22Rv1 (cell line): ENCODE measurements around the gene C22orf39.

Experiments used
- H3K27ac ChIP-seq: fragments of 450-650 bp; 2 replicates; pipeline ENCODE4 v1.5.1; 2017
- CTCF ChIP-seq: fragments of 450-650 bp; IDR thresholded peaks from 2 replicates; pipeline ENCODE4 v1.5.1; 2017; ENCODE audit warnings: mild to moderate bottlenecking
- ZFX ChIP-seq: fragments of 450-650 bp; IDR thresholded peaks from 2 replicates; pipeline ENCODE4 v1.6.1; 2017; ENCODE audit warnings: antibody characterized with exemption, borderline replicate concordance

The C22orf39 gene

DNA sequence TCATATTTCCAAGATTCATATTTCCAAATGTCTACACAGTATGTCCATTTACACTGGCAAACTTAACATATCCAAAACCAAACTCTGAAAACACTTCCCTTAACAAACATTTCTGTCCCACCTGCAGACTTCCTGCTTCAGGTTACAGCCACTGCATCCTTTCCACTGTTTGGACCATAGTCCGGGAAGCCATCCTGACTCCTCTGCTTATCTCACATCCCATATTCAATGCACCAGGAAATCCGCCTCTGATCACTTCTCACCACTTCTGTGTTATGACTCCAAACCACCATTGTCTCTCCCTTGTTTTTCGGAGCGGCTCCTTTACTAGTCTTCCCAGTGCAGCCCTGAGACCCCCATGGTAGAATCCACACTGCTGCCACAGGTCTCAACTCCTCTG is 46.0 kb downstream of the C22orf39 start:
- H3K27ac ChIP-seq: no peak overlapping the region

GRCh38 chr22:19400881-19401280 is 46.6 kb downstream of the C22orf39 start:
- H3K27ac ChIP-seq: no peak overlapping the region
- no peak for TF ChIP-seq ZFX
- TF ChIP-seq CTCF: no peak

More for the DNA sequence above, 46.0 kb downstream of the C22orf39 start:
- no peak for TF ChIP-seq CTCF
- TF ChIP-seq ZFX: no peak

DNA sequence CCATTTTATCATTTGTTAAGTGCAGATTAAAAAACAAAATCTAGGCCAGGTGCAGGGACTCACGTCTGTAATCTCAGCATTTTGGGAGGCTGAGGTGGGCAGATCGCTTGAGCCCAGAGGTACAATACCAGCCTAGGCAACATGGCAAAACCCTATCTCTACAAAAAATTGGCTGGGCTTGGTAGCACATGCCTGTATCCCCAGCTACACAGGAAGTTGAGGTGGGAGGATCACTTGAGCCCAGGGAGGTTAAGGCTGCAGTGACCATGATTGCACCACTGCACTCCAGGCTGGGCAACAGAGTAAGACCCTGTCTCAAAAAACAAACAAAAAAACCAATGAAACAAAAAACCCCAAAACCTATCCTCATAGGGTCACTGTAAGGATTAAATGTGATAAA is 48.9 kb downstream of the C22orf39 start:
- H3K27ac ChIP-seq: no peak overlapping the region
- no peak for TF ChIP-seq ZFX
- no peak for TF ChIP-seq CTCF

GRCh38 chr22:19398206-19398605 is 49.3 kb downstream of the C22orf39 start:
- no peak overlapping the region for H3K27ac ChIP-seq

GRCh38 chr22:19397734-19398104 is 49.8 kb downstream of the C22orf39 start:
- H3K27ac ChIP-seq: no peak overlapping the region
- TF ChIP-seq CTCF (no peak), ZFX (no peak)

More at GRCh38 chr22:19398206-19398605, 49.3 kb downstream of the C22orf39 start:
- TF ChIP-seq ZFX: no peak
- TF ChIP-seq CTCF: no peak

DNA sequence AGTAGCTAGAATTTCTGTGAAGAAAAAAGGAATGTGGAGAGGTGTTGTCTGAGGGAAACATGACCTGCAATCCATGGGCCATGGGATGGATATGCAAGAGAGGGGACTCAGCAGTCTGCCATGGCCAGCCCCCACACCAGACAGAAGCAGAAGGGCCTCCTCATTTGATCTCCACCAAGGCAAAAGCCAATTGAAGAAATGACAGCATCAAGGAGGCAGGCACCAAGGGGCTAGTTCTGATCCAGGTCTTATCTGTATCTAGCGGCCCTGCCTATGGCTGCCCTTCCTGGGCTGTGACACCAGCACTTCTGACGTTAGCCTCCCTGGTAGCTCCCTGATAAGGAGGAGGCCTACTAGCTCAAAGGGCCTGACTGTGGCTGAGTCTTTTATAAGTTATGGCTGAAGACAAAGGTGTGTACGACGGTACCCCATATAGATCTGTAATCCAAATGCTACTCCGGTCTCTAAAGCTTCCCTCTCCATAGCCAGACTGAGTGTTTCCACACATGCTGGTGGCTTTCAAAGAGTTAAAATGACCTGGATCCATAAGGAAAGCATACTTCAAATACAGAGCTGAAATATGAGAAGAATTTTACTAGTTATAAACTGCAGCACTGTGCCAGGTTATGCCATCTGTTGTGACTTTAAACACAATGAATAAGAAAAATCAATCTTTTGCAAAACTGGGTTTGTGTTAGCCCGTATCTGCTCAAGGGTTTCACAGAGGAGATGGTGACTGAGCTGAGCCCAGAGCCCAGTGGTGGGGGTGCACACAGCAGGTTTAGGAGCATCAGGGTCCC is 50.4 kb downstream of the C22orf39 start:
- no peak overlapping the region for H3K27ac ChIP-seq
- TF ChIP-seq ZFX (no peak), CTCF (no peak)

DNA sequence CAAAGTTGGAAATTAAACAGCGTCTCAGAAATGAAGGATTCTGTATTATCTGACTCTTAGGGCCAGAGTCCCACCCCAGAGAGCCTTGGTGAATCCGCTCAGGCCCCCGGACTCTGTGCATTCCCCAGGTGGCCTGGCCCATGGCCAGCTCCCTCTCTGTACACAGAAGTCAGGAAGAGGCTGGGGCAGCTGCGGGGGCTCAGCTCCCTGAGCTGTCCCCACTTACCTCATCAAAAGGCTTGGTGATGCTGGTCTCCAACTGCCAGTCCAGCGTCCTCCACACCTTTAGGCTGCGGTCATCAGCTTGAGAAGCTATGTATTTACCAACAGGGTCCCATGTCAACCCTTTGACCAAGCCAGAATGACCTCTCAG is 51.0 kb downstream of the C22orf39 start:
- H3K27ac ChIP-seq: no peak overlapping the region
- TF ChIP-seq CTCF (no peak), ZFX (no peak)
